NCI-H1417 treated with DMSO at 0.1 percent for 48 hours (cell line): ENCODE measurements around the gene ABR.
"Not testable (repeated sequence)": the region's sequence is repeated elsewhere in the genome, so short reads cannot be mapped to it uniquely, and the experiment has no call there.

Source experiments
- DNase-seq: peaks from one replicate; lab custom pipeline; 2025; lab: John Stamatoyannopoulos, UW

ABR gene

DNA sequence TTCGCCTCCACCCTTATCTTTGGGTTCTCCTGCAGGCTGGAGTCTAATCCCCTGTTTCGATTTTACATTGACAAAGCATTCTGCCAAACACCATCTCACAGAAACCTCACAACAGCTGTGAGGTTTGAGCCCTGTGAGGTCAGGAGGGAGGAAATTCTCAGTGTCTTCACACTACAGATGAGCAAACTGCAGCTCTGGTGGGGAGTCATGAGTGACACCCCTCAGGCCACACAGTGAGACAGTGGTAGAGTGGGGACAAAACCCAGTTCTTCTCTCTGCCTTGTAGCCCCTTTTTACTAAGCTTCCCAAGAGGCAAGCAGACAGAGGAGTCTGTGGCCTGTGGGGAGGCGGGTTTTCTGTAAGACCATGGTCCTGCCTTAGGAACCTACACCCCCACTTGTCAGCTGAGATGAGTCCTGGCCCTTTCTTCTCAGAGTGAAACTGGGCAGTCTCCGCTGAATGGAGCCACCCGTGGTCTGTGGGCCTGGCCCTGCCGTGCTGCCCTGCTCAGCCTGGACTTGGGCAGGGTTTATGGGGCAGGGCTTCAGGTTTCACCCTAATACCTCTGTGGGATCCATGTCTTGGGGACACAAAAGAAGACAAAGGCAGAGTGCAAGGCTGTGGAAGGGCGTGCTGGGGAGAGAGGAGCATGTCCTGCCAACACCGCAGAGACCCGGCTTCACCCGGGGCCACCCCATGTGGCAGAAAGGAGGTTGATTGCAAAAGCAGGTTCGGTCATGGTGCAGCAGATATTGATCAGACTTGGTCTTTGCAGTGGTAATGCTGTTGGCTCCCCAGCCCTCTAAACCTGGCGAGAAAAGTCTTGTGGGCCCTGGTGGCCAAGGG lies 59.0 kb downstream of the ABR start:
- DNase-seq = no peak

DNA sequence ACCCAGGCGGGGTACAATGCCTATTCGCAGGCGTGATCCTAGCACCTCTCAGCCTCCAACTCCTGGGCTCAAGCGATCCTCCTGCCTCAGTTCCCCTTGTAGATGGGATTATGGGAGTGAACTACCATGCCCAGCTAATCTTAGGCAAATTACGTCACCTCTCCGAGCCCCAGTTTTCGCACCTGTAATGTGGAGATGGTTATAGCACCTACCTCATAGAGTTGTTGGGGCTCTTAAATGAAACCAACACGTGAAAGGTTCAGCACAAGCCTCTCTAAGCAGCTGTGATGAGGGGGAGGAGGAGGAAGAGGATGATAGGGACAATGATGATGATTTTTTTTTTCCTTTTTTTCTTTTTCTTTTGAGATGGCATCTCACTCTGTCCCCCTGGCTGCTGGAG lies 59.9 kb downstream of the ABR start:
- DNase-seq = no peak

DNA sequence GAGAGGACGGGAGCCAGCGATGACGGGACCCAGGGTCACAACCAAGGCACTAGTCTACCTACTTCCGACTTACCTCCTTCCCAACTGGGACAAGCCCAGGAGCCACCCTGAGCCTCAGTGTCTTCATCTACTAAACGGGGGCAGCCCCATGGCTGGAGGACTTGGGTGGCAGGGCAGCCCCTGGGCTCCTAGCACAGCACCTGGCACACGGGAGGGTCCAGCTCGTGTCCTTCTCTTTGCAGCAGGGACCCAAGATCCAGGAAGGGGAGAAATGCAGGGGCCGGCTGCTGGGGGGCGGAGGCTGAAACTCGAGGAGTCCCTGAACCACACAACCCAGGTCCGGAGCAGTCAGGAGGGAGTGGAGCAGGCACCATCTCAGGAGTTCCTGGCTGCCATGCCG lies 63.2 kb downstream of the ABR start:
- DNase-seq = no peak

DNA sequence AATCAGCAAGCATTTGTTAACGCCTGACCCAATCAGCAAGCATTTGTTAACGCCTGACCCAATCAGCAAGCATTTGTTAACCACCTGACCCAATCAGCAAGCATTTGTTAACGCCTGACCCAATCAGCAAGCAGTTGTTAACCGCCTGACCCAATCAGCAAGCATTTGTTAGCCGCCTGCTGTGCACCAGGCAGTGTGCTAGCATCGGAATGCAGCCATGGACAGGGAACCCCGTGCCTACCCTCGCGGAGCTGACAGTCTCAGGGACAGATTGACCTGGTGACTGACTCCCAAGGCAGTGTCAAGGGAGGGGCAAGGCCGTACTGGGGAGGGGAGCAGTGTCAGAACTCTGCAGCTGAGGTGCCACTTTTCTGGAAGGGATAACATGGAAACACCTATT lies 66.9 kb downstream of the ABR start:
- DNase-seq = no peak

DNA sequence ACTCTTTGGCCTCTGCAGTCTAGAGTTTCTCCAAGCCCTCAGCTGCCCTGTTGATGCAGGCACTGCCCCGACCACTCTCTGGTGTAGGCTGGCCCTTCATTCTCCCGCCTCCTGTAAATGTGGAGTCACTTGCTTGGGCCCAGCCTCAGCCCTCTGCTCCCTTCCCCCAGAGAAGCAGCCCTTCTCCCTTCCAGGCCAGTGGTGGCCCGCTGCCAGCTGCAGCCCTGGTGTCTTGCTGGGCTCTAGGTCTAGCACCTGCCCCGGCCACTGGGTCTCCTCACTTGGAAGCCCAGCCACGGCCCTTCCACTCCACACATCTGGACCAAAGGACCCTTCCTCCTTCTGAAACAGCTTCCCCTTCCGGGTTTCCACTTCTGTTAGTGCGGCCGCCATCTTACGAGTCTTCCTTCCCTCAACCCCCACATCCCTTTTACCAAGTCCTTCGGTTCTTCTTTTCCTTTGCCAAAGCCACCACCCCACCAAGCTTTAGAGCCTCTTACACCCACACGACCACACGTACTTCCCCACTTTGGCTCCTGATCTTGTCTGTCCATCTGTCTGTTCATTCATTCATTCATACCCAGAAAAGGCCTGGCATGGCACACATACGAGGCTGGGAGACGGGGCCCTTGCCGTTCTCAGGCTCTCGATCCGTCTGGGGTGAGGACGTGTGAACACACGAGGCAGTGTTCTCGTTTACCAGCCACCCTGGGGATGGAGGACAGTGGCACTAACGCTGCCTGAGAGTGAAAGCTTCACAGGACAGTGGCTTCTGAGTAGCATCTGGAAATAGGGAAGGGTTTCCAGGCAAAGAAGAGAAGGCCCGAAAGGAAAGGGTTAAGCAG lies 68.0 kb downstream of the ABR start:
- no peak for DNase-seq

DNA sequence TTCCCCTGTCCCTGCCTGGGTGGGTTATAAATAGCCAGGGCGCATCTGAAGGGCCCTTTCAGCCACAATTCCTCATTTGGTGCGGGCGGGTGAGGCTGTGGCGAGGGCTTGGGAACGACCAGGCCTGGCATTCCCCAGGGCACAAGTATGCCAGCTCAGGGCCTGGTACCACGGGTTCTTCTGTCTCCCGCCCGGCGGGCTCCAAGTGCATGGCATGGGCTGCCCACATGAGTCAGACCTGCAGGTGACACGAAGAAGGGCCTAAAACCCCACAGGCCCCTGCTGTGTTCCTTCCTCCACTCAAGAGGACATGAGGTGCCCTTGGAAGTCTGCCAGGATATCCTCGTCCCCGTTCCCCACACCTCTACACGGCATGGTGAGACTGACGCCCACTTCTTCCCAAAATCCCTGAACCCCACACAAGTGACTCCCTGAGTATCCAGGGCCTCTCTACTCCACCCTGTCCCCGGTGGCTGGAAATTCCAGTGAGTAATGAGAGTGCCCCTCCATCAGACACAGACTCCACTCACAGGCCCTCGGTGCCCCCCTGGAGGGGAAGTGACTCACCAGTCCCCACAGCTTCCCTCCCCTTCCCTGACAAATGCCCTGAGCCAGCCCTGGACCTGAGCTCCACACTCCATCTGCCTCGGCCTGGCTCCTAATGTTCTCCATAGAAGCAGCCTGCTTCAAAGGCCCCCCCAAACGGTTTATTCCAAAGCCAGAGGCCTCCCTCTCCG lies 68.8 kb downstream of the ABR start:
- DNase-seq = no peak

DNA sequence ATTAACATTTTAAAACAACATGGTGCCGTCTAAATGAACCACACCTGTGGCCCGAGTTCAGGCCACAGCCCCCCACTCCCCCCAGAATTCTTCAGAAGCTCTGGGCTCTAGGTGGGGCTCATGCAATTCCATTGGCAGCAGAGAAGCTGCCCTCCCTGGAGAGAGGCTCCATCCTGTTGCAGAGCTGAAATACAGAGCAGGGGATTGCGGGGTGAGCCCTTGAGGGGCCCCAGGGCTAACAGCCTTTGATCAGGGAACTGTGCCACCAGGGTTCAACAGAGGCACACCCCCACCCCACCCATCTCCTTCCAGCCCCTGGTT lies 69.3 kb downstream of the ABR start:
- no peak for DNase-seq

DNA sequence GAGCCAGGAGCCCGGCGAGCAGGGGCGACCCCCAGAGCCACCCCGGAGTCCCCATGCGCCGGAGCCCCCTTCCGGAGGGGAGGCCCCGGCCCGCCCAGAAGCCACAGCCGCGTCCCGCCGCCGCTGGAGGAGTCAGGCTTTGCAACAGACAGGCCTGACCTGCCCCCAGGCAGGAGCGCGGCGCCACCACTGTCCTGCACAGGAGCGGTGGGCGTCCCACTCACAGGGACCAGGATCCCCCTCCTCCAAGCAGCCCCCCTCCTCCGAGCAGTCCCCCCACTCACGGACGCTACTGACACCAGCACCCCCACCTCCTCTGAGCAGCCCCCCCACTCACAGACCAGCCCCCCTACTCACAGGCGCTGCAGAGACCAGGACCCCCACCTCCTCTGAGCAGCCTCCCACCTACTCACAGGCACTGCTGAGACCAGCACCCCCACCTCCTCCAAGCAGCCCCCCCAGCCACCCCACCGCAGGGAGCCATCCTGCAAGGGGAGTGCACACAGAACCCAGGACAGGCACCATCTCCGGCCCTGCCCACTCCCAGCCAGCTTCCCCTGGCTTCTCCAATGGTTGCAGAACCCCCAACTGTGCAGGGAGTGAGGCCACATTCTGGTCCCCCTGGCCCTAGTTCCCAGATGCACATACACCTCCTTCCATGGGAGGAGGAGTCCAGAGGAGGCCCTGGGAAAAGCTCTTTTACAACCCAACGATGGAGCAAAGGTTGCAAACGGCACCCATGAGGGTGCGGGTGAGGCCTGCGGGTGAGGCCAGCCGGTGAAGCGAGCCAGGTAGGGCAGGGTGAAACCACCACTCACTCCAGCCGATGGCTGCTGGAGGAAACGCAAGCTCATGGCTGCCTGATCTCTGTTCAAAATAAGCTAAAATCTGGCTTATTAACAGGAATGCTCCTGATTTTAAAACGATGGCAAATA lies 69.9 kb downstream of the ABR start:
- DNase-seq = no peak

DNA sequence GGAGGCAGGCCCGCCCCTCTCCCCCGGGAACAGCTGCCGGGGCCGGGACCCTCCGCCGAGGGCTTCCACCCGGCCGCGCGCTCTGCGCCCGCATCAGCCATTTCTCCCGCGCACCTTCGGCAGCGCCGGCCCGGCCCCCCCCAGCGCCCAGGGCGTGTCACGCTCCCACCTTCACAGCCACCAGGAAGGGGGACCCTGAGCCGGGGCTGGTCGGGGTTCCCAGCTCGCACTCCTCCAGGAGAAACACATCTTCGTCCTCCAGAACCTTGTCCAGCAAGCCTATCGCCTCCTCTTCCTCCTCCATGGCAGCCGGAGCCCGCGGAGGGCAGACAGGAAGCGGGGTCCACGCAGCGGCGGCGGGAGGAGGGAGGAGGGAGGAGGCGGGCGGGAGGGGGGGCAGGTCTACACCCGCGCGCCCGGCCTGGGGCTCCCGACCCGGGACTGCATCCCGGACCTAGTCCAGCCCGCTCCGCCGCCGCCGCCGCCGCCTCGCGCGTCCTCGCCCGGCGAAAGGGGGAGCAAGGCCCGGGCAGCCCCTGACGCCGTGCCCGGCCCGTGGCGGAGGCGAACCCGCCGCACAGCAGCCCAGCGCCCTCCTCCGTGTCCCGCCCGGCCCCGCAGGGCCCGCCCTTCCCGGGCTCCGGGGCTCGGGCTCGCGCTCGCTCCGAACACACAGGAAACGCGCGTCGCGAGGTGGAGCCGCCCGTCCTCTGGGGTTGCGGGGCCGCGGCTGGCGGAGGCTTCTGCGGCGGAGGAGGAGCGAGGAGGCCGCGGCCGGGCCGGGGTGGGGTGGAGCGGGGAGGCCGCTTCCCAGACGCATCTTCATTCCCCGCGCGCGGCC lies 70.8 kb downstream of the ABR start:
- DNase-seq = no peak

DNA sequence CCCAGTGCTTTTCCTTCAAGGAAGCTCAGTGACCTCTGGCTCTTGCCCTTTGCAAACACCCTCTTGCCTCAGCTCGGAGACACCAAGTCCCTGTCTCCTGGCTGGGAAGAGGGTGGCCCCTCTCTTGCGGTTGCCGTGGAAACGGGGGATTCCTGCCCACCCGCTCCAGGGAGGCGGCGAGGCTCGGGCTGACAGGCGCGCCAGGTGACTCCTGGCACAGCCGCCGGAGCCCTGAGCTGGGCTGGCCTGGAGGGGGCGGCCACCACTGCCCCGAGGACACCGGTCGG lies 71.4 kb downstream of the ABR start:
- DNase-seq = no peak

DNA sequence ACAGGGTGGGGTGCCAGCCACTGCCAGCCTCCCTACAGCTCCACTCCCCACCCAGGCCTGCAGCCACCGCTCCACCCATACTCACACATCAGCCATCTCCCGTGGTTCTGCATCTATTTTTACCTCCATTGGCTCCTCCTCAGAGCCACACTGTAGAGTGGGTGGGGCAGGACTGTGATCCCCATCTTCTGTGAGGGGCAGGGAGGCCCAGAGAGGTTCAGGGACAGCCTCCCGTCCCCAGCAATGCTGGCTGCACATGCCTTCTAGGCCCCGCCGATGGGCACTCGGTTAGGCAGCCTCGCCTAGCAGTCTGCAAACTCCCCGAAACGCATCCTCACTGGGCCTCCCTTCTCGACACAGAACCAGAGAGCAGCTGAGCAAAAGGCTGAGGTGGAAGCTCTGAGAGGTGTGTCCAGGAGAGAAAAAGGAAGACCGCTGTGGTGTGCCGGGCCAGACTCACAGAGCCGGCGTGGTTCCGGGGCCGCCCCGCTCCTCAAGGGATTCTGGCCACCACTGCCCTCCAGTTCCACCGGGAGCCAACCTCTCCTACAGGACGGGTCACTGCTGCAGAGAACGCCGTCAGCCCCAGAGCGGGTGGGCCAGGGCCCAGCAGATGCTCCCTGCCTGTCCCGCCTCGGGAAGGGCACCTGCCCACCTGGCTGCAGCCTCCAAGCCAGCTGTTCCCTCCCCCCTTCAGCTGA lies 71.9 kb downstream of the ABR start:
- DNase-seq = no peak

DNA sequence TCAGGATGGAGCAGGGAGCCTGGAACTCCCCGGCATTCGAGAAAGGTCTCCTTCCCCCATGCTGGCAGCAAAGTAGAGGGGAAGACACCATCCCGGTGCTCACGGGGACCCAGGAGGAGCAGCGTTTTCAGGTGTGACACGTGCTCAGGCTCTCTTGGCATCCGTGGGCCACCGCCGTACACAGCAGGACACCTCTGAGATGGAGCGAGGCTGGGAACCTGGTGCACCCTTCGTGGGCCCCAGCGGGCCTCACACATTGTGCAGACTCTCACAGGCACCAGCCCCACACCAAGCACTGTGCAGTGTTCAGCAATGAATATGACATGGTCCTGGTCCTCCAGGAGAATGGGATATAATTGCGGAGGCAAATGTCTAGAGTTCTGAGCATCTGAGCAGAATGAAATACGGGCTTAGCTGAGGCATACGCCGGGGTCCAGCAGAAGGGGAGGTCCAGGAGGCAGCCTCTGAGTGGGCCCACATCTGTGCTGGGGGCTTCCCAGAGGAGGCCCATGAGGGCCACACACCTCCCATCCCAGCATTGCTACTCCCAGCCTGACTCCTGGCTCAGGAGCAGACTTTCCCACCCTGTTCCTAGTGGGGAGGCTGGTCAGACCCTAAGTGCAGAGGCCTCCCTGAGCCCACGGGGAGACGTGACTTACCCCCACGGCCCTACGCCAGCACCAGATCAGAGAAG lies 72.6 kb downstream of the ABR start:
- DNase-seq = no peak

DNA sequence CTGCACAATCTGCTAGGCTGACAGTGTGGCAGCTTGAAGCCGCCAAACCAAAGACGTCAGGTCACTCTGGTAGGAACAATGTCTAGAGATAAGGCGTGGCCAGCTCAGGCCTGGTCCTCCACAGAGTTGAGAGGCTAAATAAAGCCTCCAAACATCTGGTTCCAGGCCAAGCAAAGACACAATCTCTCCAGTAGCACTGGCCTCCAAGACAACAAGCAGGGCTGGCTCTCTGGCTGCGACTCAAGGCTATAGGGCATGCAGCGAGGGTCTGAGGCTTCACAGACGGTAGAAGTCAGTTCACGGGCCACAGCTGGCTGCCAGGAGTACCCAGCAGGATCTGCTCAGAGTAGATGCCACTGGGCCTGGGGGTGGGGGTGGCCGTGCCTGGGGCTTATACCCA lies 75.6 kb downstream of the ABR start:
- DNase-seq = no peak

DNA sequence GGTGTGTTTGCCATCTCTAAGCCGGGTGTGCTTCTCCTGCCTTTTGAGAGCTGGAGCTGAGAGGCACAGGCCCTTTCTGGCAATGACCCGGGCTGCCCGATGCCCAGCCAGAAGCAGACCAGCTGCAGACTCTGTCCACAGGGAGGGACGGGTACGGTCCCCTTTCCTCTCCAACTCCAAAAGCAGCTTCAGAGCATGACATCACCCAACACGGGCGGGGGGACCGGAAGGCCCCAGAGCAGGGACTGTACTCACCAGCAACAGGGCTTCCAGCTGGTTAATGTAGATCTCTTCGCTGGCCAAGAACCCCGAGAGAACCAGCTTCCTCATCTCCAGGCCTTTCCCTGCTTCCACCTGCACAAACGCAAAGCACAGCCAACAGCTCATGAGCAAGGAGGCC lies 79.4 kb downstream of the ABR start:
- no peak for DNase-seq

DNA sequence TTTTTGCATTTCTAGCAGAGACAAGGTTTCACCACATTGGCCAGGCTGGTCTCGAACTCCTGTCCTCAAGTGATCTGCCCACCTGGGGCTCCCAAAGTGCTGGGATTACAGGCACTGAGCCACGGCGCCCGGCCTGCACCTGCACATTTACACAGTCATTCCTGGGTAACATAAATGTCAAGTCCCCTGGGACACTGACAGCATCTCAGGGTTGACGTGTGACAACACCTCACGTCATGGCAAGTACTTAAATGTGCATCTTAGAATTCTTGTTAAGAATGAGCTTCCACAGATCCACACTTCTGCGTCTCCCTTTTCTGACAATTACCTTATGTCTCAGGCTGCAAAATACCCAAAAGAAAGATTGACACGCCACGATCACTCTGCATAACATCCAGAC lies 80.5 kb downstream of the ABR start:
- DNase-seq = no peak

DNA sequence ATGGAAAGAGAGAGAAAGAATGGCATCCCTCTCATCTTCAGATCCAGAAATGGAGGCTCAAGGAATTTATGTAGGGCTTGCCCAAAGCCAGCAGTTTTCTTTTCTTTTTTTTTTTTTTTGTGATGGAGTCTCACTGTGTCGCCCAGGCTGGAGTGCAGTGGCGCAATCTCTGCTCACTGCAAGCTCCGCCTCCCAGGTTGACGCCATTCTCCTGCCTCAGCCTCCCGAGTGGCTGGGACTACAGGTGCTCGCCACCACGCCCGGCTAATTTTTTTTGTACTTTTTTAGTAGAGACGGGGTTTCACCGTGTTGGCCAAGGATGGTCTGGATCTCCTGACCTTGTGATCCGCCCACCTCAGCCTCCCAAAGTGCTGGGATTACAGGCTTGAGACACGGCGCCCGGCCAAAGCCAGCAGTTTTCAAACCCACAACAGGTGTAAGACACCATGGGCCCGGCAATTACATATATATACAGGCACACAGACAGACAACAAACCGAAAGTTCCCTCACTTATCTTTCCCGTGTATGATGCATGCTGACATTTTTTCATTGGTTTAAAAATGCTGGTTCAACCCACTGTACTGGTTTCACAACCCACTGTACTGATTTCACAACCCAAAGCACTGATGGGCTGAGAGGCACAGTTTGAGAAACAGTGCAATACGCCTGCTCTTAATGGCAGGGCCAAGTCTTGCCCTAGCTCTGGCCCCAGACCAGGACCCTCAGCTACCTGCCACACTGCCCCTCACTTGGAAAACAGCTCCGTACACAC lies 81.6 kb downstream of the ABR start:
- DNase-seq = not testable (repeated sequence)

DNA sequence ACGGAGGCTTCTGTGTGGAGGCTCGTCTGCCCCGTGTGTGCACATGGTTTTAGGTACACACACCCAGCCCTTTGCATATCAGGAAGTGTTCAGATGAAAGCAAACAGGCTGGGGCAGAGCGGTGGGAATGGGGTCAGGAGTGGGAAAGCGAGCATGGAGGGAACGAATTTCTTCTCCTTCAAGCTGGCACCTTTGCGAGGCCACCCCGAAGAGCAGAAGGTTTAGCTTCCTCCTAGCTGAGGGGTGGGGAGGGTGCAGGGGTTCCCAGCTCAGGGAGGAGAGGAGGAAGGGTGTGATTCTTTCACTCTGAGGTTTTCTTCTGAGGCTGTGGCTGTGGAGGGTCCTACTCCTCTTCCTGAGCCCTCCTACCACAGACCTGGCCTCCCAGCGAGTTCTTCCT lies 83.6 kb downstream of the ABR start:
- DNase-seq = no peak

DNA sequence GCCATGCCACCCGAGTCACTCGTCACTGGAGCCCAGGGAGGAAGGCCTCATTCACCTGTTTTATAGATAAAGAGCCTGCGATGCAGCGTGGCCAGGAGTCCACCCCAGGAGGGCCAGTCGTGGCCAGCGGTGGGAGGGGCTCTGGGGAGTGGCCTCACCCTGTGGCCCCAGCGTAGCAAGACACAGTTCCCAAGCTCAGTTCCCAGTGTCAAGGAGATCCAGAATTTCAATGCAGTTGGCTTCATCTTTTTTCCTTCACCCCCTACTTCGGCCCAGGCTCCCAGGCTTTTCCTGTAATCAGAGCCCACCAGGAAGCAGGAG lies 84.0 kb downstream of the ABR start:
- DNase-seq = no peak
